Activated naive CD8-positive, alpha-beta T cell treated with anti-CD3 and anti-CD28 coated beads, Interleukin-2, amount 10 ng/mL, durations not matched to agents 7 days and 5 days (primary cell): ENCODE measurements around the gene TNIK. TPM values are rescaled to one million over a fixed set of nuclear protein-coding genes. Genes with fewer than 3 reads are reported as not detected.
A peak's percentile ranks its signal among the peaks of the same experiment; 100 is the strongest.

ENCODE experiments used
- ATAC-seq: fragments of 150-1000 bp; cut with Tn5 transposase; one replicate; pipeline ENCODE4 v1.10.0; 2021; ENCODE audit warnings: low read depth, moderate library complexity
- POLR2A ChIA-PET: fragments of 350-600 bp; sonication (Branson Sonifier 250); formaldehyde crosslinking; loops from one replicate; lab custom pipeline; 2021; ENCODE audit warnings: antibody characterized with exemption; lab: Charles Lee
- DNase-seq: peaks from one replicate; pipeline ENCODE4 v3.0.0; 2021
- H3K27ac Mint-ChIP-seq: one replicate; pipeline ENCODE4 v1.8.0; 2022; ENCODE audit warnings: mild to moderate bottlenecking, mixed read lengths
- H3K27me3 Mint-ChIP-seq: one replicate; pipeline ENCODE4 v1.8.0; 2022; ENCODE audit warnings: mild to moderate bottlenecking, moderate library complexity, mixed read lengths
- H3K36me3 Mint-ChIP-seq: one replicate; pipeline ENCODE4 v1.8.0; 2021; ENCODE audit warnings: mild to moderate bottlenecking, mixed read lengths
- H3K4me1 Mint-ChIP-seq: one replicate; pipeline ENCODE4 v1.8.0; 2021; ENCODE audit warnings: mixed read lengths
- H3K4me3 Mint-ChIP-seq: one replicate; pipeline ENCODE4 v1.8.0; 2022; ENCODE audit warnings: mild to moderate bottlenecking, moderate library complexity, mixed read lengths
- H3K9me3 Mint-ChIP-seq: one replicate; pipeline ENCODE4 v1.8.0; 2021; ENCODE audit warnings: mixed read lengths
- total RNA-seq, 2 experiments: library from RNA; stranded (reverse); gene quantifications; one replicate each; pipeline ENCODE4 v1.2.3, GENCODE V29; 2021

The TNIK gene
- total RNA-seq, 2 experiments from 2014 or later: 47.6 to 52.7 TPM

GRCh38 chr3:171049861-171050444 is 410.3 kb downstream of the TNIK start:
- peak; percentile 47 for DNase-seq
- H3K9me3 Mint-ChIP-seq: no peaks in the 10 kb centered on the region
- H3K27ac Mint-ChIP-seq: no peak overlapping the region
- H3K4me1 Mint-ChIP-seq: no peaks in the 10 kb centered on the region
- no peak overlapping the region for H3K4me3 Mint-ChIP-seq
- no peaks in the 10 kb centered on the region for H3K36me3 Mint-ChIP-seq
- ATAC-seq: peak; percentile 75
- H3K27me3 Mint-ChIP-seq: peaks cover 22% of the 10 kb centered on the region
- POLR2A ChIA-PET: no interaction called here

- no peak for ATAC-seq
- no peaks in the 10 kb centered on the region for H3K36me3 Mint-ChIP-seq
- no peak overlapping the region for H3K4me3 Mint-ChIP-seq
- POLR2A ChIA-PET: no interaction called here
- no peaks in the 10 kb centered on the region for H3K9me3 Mint-ChIP-seq
- H3K4me1 Mint-ChIP-seq: no peaks in the 10 kb centered on the region
- peaks cover 17% of the 10 kb centered on the region for H3K27me3 Mint-ChIP-seq
- no peak for DNase-seq
- no peak overlapping the region for H3K27ac Mint-ChIP-seq
Observed at GRCh38 chr3:171046760-171047159, 413.4 kb downstream of the TNIK start.

GRCh38 chr3:171044835-171045793 is 415.1 kb downstream of the TNIK start:
- Mint-ChIP-seq H3K27me3 (peaks cover 12% of the 10 kb centered on the region), H3K4me1 (no peaks in the 10 kb centered on the region), H3K4me3 (no peak overlapping the region), H3K27ac (no peak overlapping the region), H3K36me3 (no peaks in the 10 kb centered on the region), H3K9me3 (no peaks in the 10 kb centered on the region)
- DNase-seq: no peak
- POLR2A ChIA-PET: no interaction called here
- no peak for ATAC-seq

- Mint-ChIP-seq H3K9me3 (no peaks in the 10 kb centered on the region), H3K4me1 (no peaks in the 10 kb centered on the region), H3K27me3 (peaks cover 16% of the 10 kb centered on the region), H3K27ac (no peak overlapping the region), H3K4me3 (no peak overlapping the region), H3K36me3 (no peaks in the 10 kb centered on the region)
- no peak for DNase-seq
- no peak for ATAC-seq
- POLR2A ChIA-PET: no interaction called here
Observed at GRCh38 chr3:171044384-171044783, 415.8 kb downstream of the TNIK start.

- Mint-ChIP-seq H3K4me1 (no peaks in the 10 kb centered on the region), H3K4me3 (no peak overlapping the region), H3K36me3 (no peaks in the 10 kb centered on the region), H3K27me3 (peaks cover 40% of the 10 kb centered on the region), H3K27ac (no peak overlapping the region), H3K9me3 (no peaks in the 10 kb centered on the region)
- POLR2A ChIA-PET: no interaction called here
- ATAC-seq (no peak), DNase-seq (no peak)
Observed at GRCh38 chr3:171039674-171040073, 420.5 kb downstream of the TNIK start.

GRCh38 chr3:171038342-171038741 is 421.9 kb downstream of the TNIK start:
- Mint-ChIP-seq H3K9me3 (no peaks in the 10 kb centered on the region), H3K27me3 (peaks cover 43% of the 10 kb centered on the region), H3K4me3 (no peak overlapping the region), H3K36me3 (no peaks in the 10 kb centered on the region), H3K4me1 (no peaks in the 10 kb centered on the region), H3K27ac (no peak overlapping the region)
- POLR2A ChIA-PET: no interaction called here
- DNase-seq: no peak
- ATAC-seq: no peak

GRCh38 chr3:171028779-171029232 is 431.4 kb downstream of the TNIK start:
- ATAC-seq (no peak), DNase-seq (no peak)
- POLR2A ChIA-PET: no interaction called here
- no peaks in the 10 kb centered on the region for H3K36me3 Mint-ChIP-seq
- no peak overlapping the region for H3K4me3 Mint-ChIP-seq
- H3K4me1 Mint-ChIP-seq: no peaks in the 10 kb centered on the region
- H3K27me3 Mint-ChIP-seq: peaks cover 16% of the 10 kb centered on the region
- no peak overlapping the region for H3K27ac Mint-ChIP-seq
- H3K9me3 Mint-ChIP-seq: no peaks in the 10 kb centered on the region

- no peak overlapping the region for H3K4me3 Mint-ChIP-seq
- ATAC-seq (peak; percentile 95), DNase-seq (peak; percentile 64)
- H3K4me1 Mint-ChIP-seq: no peaks in the 10 kb centered on the region
- H3K9me3 Mint-ChIP-seq: no peaks in the 10 kb centered on the region
- no peaks in the 10 kb centered on the region for H3K36me3 Mint-ChIP-seq
- no peak overlapping the region for H3K27ac Mint-ChIP-seq
- peaks cover 16% of the 10 kb centered on the region for H3K27me3 Mint-ChIP-seq
- POLR2A ChIA-PET: no interaction called here
Observed at GRCh38 chr3:171028025-171028778, 432.0 kb downstream of the TNIK start.

GRCh38 chr3:171026597-171027293 is 433.5 kb downstream of the TNIK start, which contains the start of gene SLC2A2:
Gene SLC2A2 (minus strand): TSS chr3:171026720. CDS start chr3:171026670, 50 bp downstream.
- no peak for ATAC-seq
- no peak within 1 kb of the TSS for H3K4me3 Mint-ChIP-seq

GRCh38 chr3:171023566-171023965 is 436.6 kb downstream of the TNIK start:
- no peak overlapping the region for H3K27ac Mint-ChIP-seq
- no peaks in the 10 kb centered on the region for H3K9me3 Mint-ChIP-seq
- peaks cover 23% of the 10 kb centered on the region for H3K27me3 Mint-ChIP-seq
- H3K4me1 Mint-ChIP-seq: no peaks in the 10 kb centered on the region
- DNase-seq: no peak
- no peaks in the 10 kb centered on the region for H3K36me3 Mint-ChIP-seq
- POLR2A ChIA-PET: no interaction called here
- ATAC-seq: no peak
- H3K4me3 Mint-ChIP-seq: no peak overlapping the region

More at GRCh38 chr3:171026597-171027293, 433.5 kb downstream of the TNIK start, which contains the start of gene SLC2A2:
- Mint-ChIP-seq H3K4me1 (no peaks in the 10 kb centered on the region), H3K27me3 (peaks cover 21% of the 10 kb centered on the region), H3K27ac (no peak within 1 kb of the TSS), H3K9me3 (no peaks in the 10 kb centered on the region), H3K36me3 (no peaks in the 10 kb centered on the region)
- no peak for DNase-seq
- POLR2A ChIA-PET: no interaction called here

- POLR2A ChIA-PET: no interaction called here
- H3K4me1 Mint-ChIP-seq: no peaks in the 10 kb centered on the region
- peaks cover 23% of the 10 kb centered on the region for H3K27me3 Mint-ChIP-seq
- ATAC-seq (no peak), DNase-seq (no peak)
- no peaks in the 10 kb centered on the region for H3K9me3 Mint-ChIP-seq
- no peaks in the 10 kb centered on the region for H3K36me3 Mint-ChIP-seq
- H3K27ac Mint-ChIP-seq: no peak overlapping the region
- no peak overlapping the region for H3K4me3 Mint-ChIP-seq
Observed at GRCh38 chr3:171021377-171021776, 438.8 kb downstream of the TNIK start.

- no peaks in the 10 kb centered on the region for H3K4me1 Mint-ChIP-seq
- H3K27me3 Mint-ChIP-seq: peaks cover 13% of the 10 kb centered on the region
- no peak overlapping the region for H3K4me3 Mint-ChIP-seq
- no peak for ATAC-seq
- H3K36me3 Mint-ChIP-seq: no peaks in the 10 kb centered on the region
- POLR2A ChIA-PET: no interaction called here
- no peak for DNase-seq
- H3K27ac Mint-ChIP-seq: no peak overlapping the region
- H3K9me3 Mint-ChIP-seq: no peaks in the 10 kb centered on the region
Observed at GRCh38 chr3:171018156-171018935, 441.9 kb downstream of the TNIK start.
